ENCODE measurements around the gene CCDC50. TPM values are rescaled to one million over a fixed set of nuclear protein-coding genes. Genes with fewer than 3 reads are reported as not detected.

Gene CCDC50
- total RNA-seq, 2 donors from 2014 or later, result 41.8 to 48.6 TPM

DNA sequence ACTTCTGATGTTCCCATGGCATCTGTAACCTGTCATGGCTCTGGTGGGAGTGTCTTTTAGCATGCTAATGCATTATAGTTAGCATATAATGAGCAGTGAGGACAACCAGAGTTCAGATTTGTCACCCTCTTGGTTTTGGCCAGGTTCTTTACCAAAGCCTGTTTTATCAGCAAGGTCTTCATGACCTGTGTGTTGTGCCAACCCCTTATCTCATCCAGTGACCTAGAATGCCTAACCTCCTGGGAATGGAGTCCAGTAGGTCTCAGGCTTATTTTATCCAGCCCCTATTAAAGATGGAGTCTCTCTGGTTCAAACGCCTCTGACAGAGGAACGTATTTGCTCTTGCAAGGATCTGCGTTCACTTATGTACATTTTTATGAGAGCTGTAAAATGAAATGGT is 61.4 kb downstream of the CCDC50 start:
- no peaks in the 10 kb centered on the region for H3K4me1 ChIP-seq (ENCODE audit: control insufficient read depth, insufficient read depth, low read length)

GRCh38 chr3:191391861-191392808 is 62.9 kb downstream of the CCDC50 start:
- no peak overlapping the region for H3K27ac ChIP-seq (ENCODE audit: low read depth, low read length)
- no peak overlapping the region for H3K27ac Mint-ChIP-seq
- peaks cover 35% of the 10 kb centered on the region for H3K36me3 Mint-ChIP-seq (ENCODE audit: low read depth)

More for the DNA sequence above, 61.4 kb downstream of the CCDC50 start:
- Mint-ChIP-seq H3K36me3 (ENCODE audit: low read depth) (peaks cover 38% of the 10 kb centered on the region), H3K27ac (no peak overlapping the region), H3K9me3 (no peaks in the 10 kb centered on the region), H3K4me1 (peaks cover 17% of the 10 kb centered on the region), H3K27me3 (ENCODE audit: insufficient read depth) (no peaks in the 10 kb centered on the region), H3K4me3 (no peak overlapping the region)
- Histone ChIP-seq H3K27ac (ENCODE audit: low read depth, low read length) (no peak overlapping the region), H3K9ac (ENCODE audit: extremely low read depth, low read length, poor library complexity, severe bottlenecking) (no peak overlapping the region), H3K36me3 (ENCODE audit: control insufficient read depth, insufficient read depth, low read length) (peaks cover 51% of the 10 kb centered on the region), H3K4me3 (ENCODE audit: low read length) (no peak overlapping the region), H3K9me3 (ENCODE audit: control insufficient read depth, low read length) (no peaks in the 10 kb centered on the region), H3K27me3 (ENCODE audit: control insufficient read depth, insufficient read depth, low read length, poor library complexity, severe bottlenecking) (no peaks in the 10 kb centered on the region)
- DNase-seq, result no peak
- no peak for TF ChIP-seq CTCF (conservative IDR thresholded peaks at IDR 0.05)
- 91 to 100% methylated on average over 2 to 3 of the region's 3 CpGs for WGBS, 2 experiments (ENCODE audit: insufficient coverage in 1 of 2, insufficient read length in 1 of 2)

GRCh38 chr3:191393146-191393545 is 64.0 kb downstream of the CCDC50 start:
- H3K36me3 Mint-ChIP-seq (ENCODE audit: low read depth), result peaks cover 35% of the 10 kb centered on the region
- no peaks in the 10 kb centered on the region for H3K9me3 Mint-ChIP-seq
- Histone ChIP-seq H3K4me1 (ENCODE audit: control insufficient read depth, insufficient read depth, low read length) (no peaks in the 10 kb centered on the region), H3K4me3 (ENCODE audit: low read length) (no peak overlapping the region), H3K9me3 (ENCODE audit: control insufficient read depth, low read length) (no peaks in the 10 kb centered on the region), H3K9ac (ENCODE audit: extremely low read depth, low read length, poor library complexity, severe bottlenecking) (no peak overlapping the region), H3K27ac (ENCODE audit: low read depth, low read length) (no peak overlapping the region), H3K27me3 (ENCODE audit: control insufficient read depth, insufficient read depth, low read length, poor library complexity, severe bottlenecking) (no peaks in the 10 kb centered on the region), H3K36me3 (ENCODE audit: control insufficient read depth, insufficient read depth, low read length) (peaks cover 59% of the 10 kb centered on the region)
- H3K27me3 Mint-ChIP-seq (ENCODE audit: insufficient read depth), result no peaks in the 10 kb centered on the region
- H3K4me1 Mint-ChIP-seq, result peaks cover 17% of the 10 kb centered on the region
- H3K27ac Mint-ChIP-seq, result peak overlapping the region; percentile 55
- TF ChIP-seq CTCF (conservative IDR thresholded peaks at IDR 0.05), result no peak
- no peak for DNase-seq
- no peak overlapping the region for H3K4me3 Mint-ChIP-seq

More at GRCh38 chr3:191391861-191392808, 62.9 kb downstream of the CCDC50 start:
- H3K27me3 Mint-ChIP-seq (ENCODE audit: insufficient read depth), result no peaks in the 10 kb centered on the region
- Histone ChIP-seq H3K36me3 (ENCODE audit: control insufficient read depth, insufficient read depth, low read length) (peaks cover 57% of the 10 kb centered on the region), H3K27me3 (ENCODE audit: control insufficient read depth, insufficient read depth, low read length, poor library complexity, severe bottlenecking) (no peaks in the 10 kb centered on the region), H3K9ac (ENCODE audit: extremely low read depth, low read length, poor library complexity, severe bottlenecking) (no peak overlapping the region), H3K4me3 (ENCODE audit: low read length) (no peak overlapping the region), H3K9me3 (ENCODE audit: control insufficient read depth, low read length) (no peaks in the 10 kb centered on the region), H3K4me1 (ENCODE audit: control insufficient read depth, insufficient read depth, low read length) (no peaks in the 10 kb centered on the region)
- 86 to 87% methylated on average over 1 to 2 of the region's 2 CpGs for WGBS, 2 experiments (ENCODE audit: insufficient coverage in 1 of 2, insufficient read length in 1 of 2)
- no peak for TF ChIP-seq CTCF (conservative IDR thresholded peaks at IDR 0.05)
- no peak for DNase-seq
- H3K4me1 Mint-ChIP-seq, result peaks cover 17% of the 10 kb centered on the region
- H3K4me3 Mint-ChIP-seq, result no peak overlapping the region
- no peaks in the 10 kb centered on the region for H3K9me3 Mint-ChIP-seq
